ENCODE data around the gene CEBPZ. TPM values are rescaled to one million over a fixed set of nuclear protein-coding genes. Genes with fewer than 3 reads are reported as not detected.

CEBPZ gene
- total and polyA plus RNA-seq, 2 of the 13 experiments (the other 11 are each of a cell fraction or from before 2014, with no cell fraction given) = 14.4 to 117 TPM

DNA sequence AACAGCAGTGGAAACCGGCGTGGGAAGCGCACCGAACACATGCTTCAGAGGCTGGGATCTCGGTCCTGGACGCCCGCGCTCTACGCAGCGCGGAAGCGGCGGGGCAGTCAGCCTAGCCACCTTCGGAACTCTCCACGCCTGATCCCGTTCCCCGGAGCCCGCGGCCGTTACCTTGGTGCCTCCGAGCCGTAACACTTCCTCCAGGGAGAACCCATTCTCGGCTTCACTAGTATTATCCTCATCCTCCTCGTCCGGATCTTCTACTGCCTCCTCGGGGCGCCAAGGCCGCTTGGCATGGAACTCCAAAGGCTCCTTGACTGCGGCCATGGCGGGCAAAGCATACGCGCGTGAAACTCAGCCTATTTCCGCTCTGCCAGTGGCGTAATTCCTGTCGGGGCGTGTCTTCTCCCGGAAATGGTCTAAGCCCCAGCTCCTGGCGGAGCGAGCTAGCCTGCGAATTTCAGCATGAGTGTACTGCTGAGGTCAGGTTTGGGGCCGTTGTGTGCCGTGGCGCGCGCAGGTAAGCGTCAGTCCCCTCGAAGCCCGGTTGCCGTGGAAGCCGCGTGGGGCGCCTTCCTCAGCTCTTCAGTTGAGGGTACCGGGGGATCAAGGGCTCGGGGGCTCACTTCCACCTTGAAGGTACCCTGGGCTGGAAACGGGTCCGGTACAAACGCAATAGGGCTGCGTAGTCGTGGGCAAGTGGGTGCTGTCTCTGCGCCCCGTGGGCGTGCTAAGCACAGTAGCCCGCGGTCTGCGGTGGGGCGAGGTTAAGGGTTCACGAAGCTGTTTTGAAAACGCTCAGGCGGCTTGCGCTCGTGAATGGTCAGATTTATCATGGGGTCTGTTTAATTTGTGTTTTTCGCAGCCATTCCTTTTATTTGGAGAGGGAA, at the start of gene CEBPZ, which contains the start of gene NDUFAF7 (continued):
- TF ChIP-seq ZNF10 (CRISPR knock-in tag; IDR thresholded peaks at IDR 0.05; ENCODE audit: borderline replicate concordance, low read depth) (no peak), GLI4 (CRISPR knock-in tag; IDR thresholded peaks at IDR 0.05; ENCODE audit: borderline replicate concordance) (no peak; the same call in 1 of the 2 replicates), CCDC6 (CRISPR knock-in tag; IDR thresholded peaks at IDR 0.05) (peak; percentile 94), NKX3-1 (CRISPR knock-in tag; IDR thresholded peaks at IDR 0.05) (peak; percentile 26), HNRNPL (IDR thresholded peaks at IDR 0.05; ENCODE audit: low read depth, low read length) (peak; percentile 81), MXD1 (CRISPR knock-in tag; IDR thresholded peaks at IDR 0.05) (peak; percentile 95; the same call in 1 of the 2 replicates), NFIC (IDR thresholded peaks at IDR 0.05; ENCODE audit: low read length) (0 out of 2 replicates have a peak, but pooled peaks have one; percentile 19), NFKBIZ (CRISPR knock-in tag; IDR thresholded peaks at IDR 0.05) (peak; percentile 72), PAF1 (CRISPR knock-in tag; IDR thresholded peaks at IDR 0.05) (no peak), ZBTB8A (CRISPR knock-in tag; IDR thresholded peaks at IDR 0.05; ENCODE audit: borderline replicate concordance, low read depth) (0 out of 2 replicates have a peak, but pooled peaks have one; percentile 24), MTF2 (CRISPR knock-in tag; IDR thresholded peaks at IDR 0.05; ENCODE audit: borderline replicate concordance) (no peak), HDAC6 (IDR thresholded peaks at IDR 0.05; ENCODE audit: low read depth, low read length) (no peak), ARID3A (IDR thresholded peaks at IDR 0.05; ENCODE audit: low read depth, low read length) (no peak), ZNF850 (CRISPR knock-in tag; conservative IDR thresholded peaks at IDR 0.05) (peak; percentile 90; the same call in 1 of the 2 replicates), ETV5 (CRISPR knock-in tag; IDR thresholded peaks at IDR 0.05; ENCODE audit: borderline replicate concordance) (peak; percentile 74), SMAD3 (CRISPR knock-in tag; IDR thresholded peaks at IDR 0.05) (peak; percentile 97), ZBTB7A (CRISPR knock-in tag; IDR thresholded peaks at IDR 0.05) (no peak), ZNF543 (CRISPR knock-in tag; IDR thresholded peaks at IDR 0.05) (peak; percentile 88), GATAD2A (CRISPR knock-in tag; IDR thresholded peaks at IDR 0.05) (peak; percentile 66), ATF7 (IDR thresholded peaks at IDR 0.05) (no peak), ATF7 (CRISPR knock-in tag; IDR thresholded peaks at IDR 0.05) (peak; percentile 61; the same call in 1 of the 2 replicates), ZNF549 (CRISPR knock-in tag; IDR thresholded peaks at IDR 0.05) (no peak)
- TF ChIP-seq, protein P1, sequence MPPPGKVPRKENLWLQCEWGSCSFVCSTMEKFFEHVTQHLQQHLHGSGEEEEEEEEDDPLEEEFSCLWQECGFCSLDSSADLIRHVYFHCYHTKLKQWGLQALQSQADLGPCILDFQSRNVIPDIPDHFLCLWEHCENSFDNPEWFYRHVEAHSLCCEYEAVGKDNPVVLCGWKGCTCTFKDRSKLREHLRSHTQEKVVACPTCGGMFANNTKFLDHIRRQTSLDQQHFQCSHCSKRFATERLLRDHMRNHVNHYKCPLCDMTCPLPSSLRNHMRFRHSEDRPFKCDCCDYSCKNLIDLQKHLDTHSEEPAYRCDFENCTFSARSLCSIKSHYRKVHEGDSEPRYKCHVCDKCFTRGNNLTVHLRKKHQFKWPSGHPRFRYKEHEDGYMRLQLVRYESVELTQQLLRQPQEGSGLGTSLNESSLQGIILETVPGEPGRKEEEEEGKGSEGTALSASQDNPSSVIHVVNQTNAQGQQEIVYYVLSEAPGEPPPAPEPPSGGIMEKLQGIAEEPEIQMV (CRISPR knock-in tag; IDR thresholded peaks at IDR 0.05; ENCODE audit: low read depth) = peak; percentile 43; the same call in 1 of the 2 replicates
- TF ChIP-seq, protein P2, sequence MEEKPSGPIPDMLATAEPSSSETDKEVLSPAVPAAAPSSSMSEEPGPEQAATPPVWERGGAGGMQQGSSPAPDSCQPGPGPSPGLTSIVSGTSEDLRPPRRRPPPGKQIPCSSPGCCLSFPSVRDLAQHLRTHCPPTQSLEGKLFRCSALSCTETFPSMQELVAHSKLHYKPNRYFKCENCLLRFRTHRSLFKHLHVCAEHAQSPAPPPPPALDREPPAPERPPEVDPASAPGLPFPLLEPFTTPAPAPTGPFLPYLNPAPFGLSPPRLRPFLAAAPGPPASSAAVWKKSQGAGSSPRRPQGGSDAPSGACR (CRISPR knock-in tag; IDR thresholded peaks at IDR 0.05) = no peak
